AG04450 (cell line): ENCODE data around the gene YIPF4. TPM values are rescaled to one million over a fixed set of nuclear protein-coding genes. Genes with fewer than 3 reads are reported as not detected.

Experiments used
- CTCF ChIA-PET: fragments of 300-600, 350-600 bp; formaldehyde crosslinking; extraction: SDS; loops from one replicate; lab custom pipeline; 2022; ENCODE audit warnings: antibody characterized with exemption, inconsistent platforms; lab: Charles Lee
- POLR2A ChIA-PET: fragments of 350-600 bp; formaldehyde crosslinking; extraction: SDS; loops from one replicate; lab custom pipeline; 2021; ENCODE audit warnings: antibody characterized with exemption, inconsistent platforms; lab: Yijun Ruan, JAX
- DNase-seq: peaks from one replicate; pipeline ENCODE4 v3.0.0-alpha.2; 2011; ENCODE audit warnings: low read depth, low spot score
- H3K27ac ChIP-seq: one replicate; pipeline ENCODE4 v1.5.1; 2012; ENCODE audit warnings: low read depth, low read length, control low read depth
- H3K27me3 ChIP-seq: one replicate; pipeline ENCODE4 v1.6.0; 2012; ENCODE audit warnings: low read length; ENCODE audit not compliant: control insufficient read depth, insufficient read depth
- H3K4me3 ChIP-seq: 2 replicates; pipeline ENCODE4 v1.5.1; 2011; ENCODE audit warnings: mild to moderate bottlenecking, low read depth, low read length, control low read depth
- H3K9me3 ChIP-seq: 2 replicates; pipeline ENCODE4 v1.5.1; 2012; ENCODE audit warnings: low read length; ENCODE audit not compliant: control insufficient read depth, insufficient read depth
- CTCF ChIP-seq: IDR thresholded peaks from 2 replicates; pipeline ENCODE4 v1.5.1; 2011; ENCODE audit warnings: low read depth, low read length, control low read depth, inconsistent platforms
- polyA minus RNA-seq: library from RNA; depleted of rRNA, polyadenylated mRNA; stranded (reverse); fragments of >200 nt; gene quantifications from 2 replicates; pipeline ENCODE4 v1.2.3, GENCODE V29; 2011; rRNA and poly(A)+ RNA removed
- polyA plus RNA-seq: library from polyadenylated mRNA; depleted of rRNA; stranded (reverse); fragments of >200 nt; gene quantifications from 2 replicates; pipeline ENCODE4 v1.2.3, GENCODE V29; 2011; rRNA removed

The YIPF4 gene
- 16.8 and 26.0 TPM in 2 replicates for polyA plus RNA-seq
- 3.2 and 10.1 TPM in 2 replicates for polyA minus RNA-seq

- H3K4me3 ChIP-seq, result peak within 1 kb of the TSS; percentile 93
- H3K27ac ChIP-seq, result peak within 1 kb of the TSS; percentile 47
- no peak for TF ChIP-seq CTCF
- peak; percentile 82 for DNase-seq
- H3K27me3 ChIP-seq, result no peaks in the 10 kb centered on the region
- POLR2A ChIA-PET, result interaction anchor here (0.5 to 1.5 kb wide), 2 partner anchors 54 to 112 kb away, joined by 4 to 5 read pairs; partner anchors contain the start of gene SLC30A6
- H3K9me3 ChIP-seq, result peaks cover 3% of the 10 kb centered on the region; the same call in 1 of the 2 replicates
- CTCF ChIA-PET, result no interaction called here
Observed at GRCh38 chr2:32277674-32278477, at the start of gene YIPF4. TSS of gene YIPF4 (plus strand) at chr2:32277904. CDS start at chr2:32278156, 252 bp downstream.

- CTCF ChIA-PET, result interaction anchor here (0.7 kb wide), 1 partner anchor 48 kb away, joined by 3 read pairs; no protein-coding TSS in a partner anchor
- Histone ChIP-seq H3K4me3 (no peak overlapping the region), H3K27me3 (no peaks in the 10 kb centered on the region), H3K9me3 (no peaks in the 10 kb centered on the region), H3K27ac (no peak overlapping the region)
- no peak for TF ChIP-seq CTCF
- POLR2A ChIA-PET, result no interaction called here
- no peak for DNase-seq
Observed at GRCh38 chr2:32228181-32228580, 49.5 kb upstream of the YIPF4 start.

GRCh38 chr2:32229635-32230034, 48.1 kb upstream of the YIPF4 start:
- no peak overlapping the region for H3K4me3 ChIP-seq
- TF ChIP-seq CTCF, result no peak
- DNase-seq, result no peak
- CTCF ChIA-PET, result no interaction called here
- POLR2A ChIA-PET, result no interaction called here
- H3K27ac ChIP-seq, result no peak overlapping the region
- H3K27me3 ChIP-seq, result no peaks in the 10 kb centered on the region
- H3K9me3 ChIP-seq, result no peaks in the 10 kb centered on the region

GRCh38 chr2:32231959-32232358, 45.7 kb upstream of the YIPF4 start:
- ChIA-PET POLR2A (no interaction called here), CTCF (no interaction called here)
- Histone ChIP-seq H3K27me3 (no peaks in the 10 kb centered on the region), H3K9me3 (no peaks in the 10 kb centered on the region), H3K27ac (no peak overlapping the region), H3K4me3 (no peak overlapping the region)
- no peak for TF ChIP-seq CTCF
- DNase-seq, result no peak

- ChIA-PET CTCF (no interaction called here), POLR2A (no interaction called here)
- no peak for TF ChIP-seq CTCF
- Histone ChIP-seq H3K27me3 (no peaks in the 10 kb centered on the region), H3K4me3 (no peak overlapping the region), H3K9me3 (no peaks in the 10 kb centered on the region), H3K27ac (no peak overlapping the region)
- no peak for DNase-seq
Observed at GRCh38 chr2:32235315-32235714, 42.4 kb upstream of the YIPF4 start.
